Neuronal stem cell (in vitro differentiated cells): ENCODE measurements around the gene CYP4F22.

Experiments
- DNase-seq: peaks from one replicate; pipeline ENCODE4 v3.0.0-alpha.2; 2013; ENCODE audit warnings: low spot score
- H2AFZ ChIP-seq: one replicate; pipeline ENCODE4 v1.6.1; 2013; ENCODE audit warnings: mild to moderate bottlenecking, low read length, inconsistent platforms
- H2AK5ac ChIP-seq: 2 replicates; pipeline ENCODE4 v1.6.1; 2013; ENCODE audit warnings: low read depth, mild to moderate bottlenecking, inconsistent platforms, low read length, moderate library complexity, mixed read lengths
- H2BK120ac ChIP-seq: 2 replicates; pipeline ENCODE4 v1.6.1; 2013; ENCODE audit warnings: low read depth, mild to moderate bottlenecking, inconsistent platforms, low read length, moderate library complexity, mixed read lengths
- H2BK12ac ChIP-seq: one replicate; pipeline ENCODE4 v1.6.1; 2013; ENCODE audit warnings: low read length, inconsistent platforms
- H2BK15ac ChIP-seq: 2 replicates; pipeline ENCODE4 v1.6.1; 2013; ENCODE audit warnings: mild to moderate bottlenecking, low read length, inconsistent platforms, mixed read lengths
- H2BK5ac ChIP-seq: one replicate; pipeline ENCODE4 v1.6.1; 2013; ENCODE audit warnings: inconsistent platforms, mild to moderate bottlenecking, low read length, moderate library complexity
- H3K14ac ChIP-seq: one replicate; pipeline ENCODE4 v1.6.1; 2013; ENCODE audit warnings: low read length, inconsistent platforms
- H3K18ac ChIP-seq: 2 replicates; pipeline ENCODE4 v1.6.1; 2013; ENCODE audit warnings: low read length, inconsistent platforms
- H3K23ac ChIP-seq: 2 replicates; pipeline ENCODE4 v1.6.1; 2013; ENCODE audit warnings: low read depth, mild to moderate bottlenecking, mixed read lengths, low read length, inconsistent platforms; ENCODE audit not compliant: poor library complexity
- H3K27ac ChIP-seq: replicated peaks from 3 replicates; pipeline ENCODE4 v1.5.1; 2013; ENCODE audit warnings: low read length, inconsistent platforms
- H3K27me3 ChIP-seq, 3 experiments: 2 replicates each; pipeline ENCODE4 v1.6.1; 2013; ENCODE audit warnings: low read length in 3 of 3, mild to moderate bottlenecking in 2 of 3, inconsistent platforms in 1 of 3, low read depth in 1 of 3, mixed read lengths in 1 of 3, moderate library complexity in 1 of 3; ENCODE audit not compliant: control insufficient read depth in 3 of 3, insufficient read depth in 3 of 3
- H3K36me3 ChIP-seq, 2 donors: replicated peaks in 1 of 2; 2 replicates each; pipeline ENCODE4 v1.6.1; 2013; ENCODE audit warnings: low read length in 2 of 2; ENCODE audit not compliant: control insufficient read depth in 2 of 2, insufficient read depth in 2 of 2
- H3K4ac ChIP-seq: 2 replicates; pipeline ENCODE4 v1.6.1; 2013; ENCODE audit warnings: inconsistent platforms, mild to moderate bottlenecking, low read length, moderate library complexity
- H3K4me1 ChIP-seq, 2 donors: 1 replicate in 1 of 2; 2 replicates in 1 of 2; pipeline ENCODE4 v1.6.1; 2013; ENCODE audit warnings: low read length in 2 of 2, low read depth in 1 of 2; ENCODE audit not compliant: control insufficient read depth in 2 of 2, insufficient read depth in 1 of 2
- H3K4me2 ChIP-seq: one replicate; pipeline ENCODE4 v1.6.1; 2013; ENCODE audit warnings: mild to moderate bottlenecking, low read length, inconsistent platforms; ENCODE audit not compliant: insufficient read depth, poor library complexity, severe bottlenecking
- H3K4me3 ChIP-seq, 2 donors: 2 replicates each; pipeline ENCODE4 v1.5.1; 2013; ENCODE audit warnings: low read length in 2 of 2, mild to moderate bottlenecking in 2 of 2, inconsistent platforms in 1 of 2, moderate library complexity in 1 of 2
- H3K79me1 ChIP-seq: one replicate; pipeline ENCODE4 v1.6.1; 2013; ENCODE audit warnings: low read depth, mild to moderate bottlenecking, inconsistent platforms, low read length, moderate library complexity
- H3K9ac ChIP-seq: one replicate; pipeline ENCODE4 v1.6.1; 2013; ENCODE audit warnings: mild to moderate bottlenecking, low read depth, low read length, inconsistent platforms; ENCODE audit not compliant: poor library complexity
- H3K9me3 ChIP-seq, 2 donors: replicated peaks in 1 of 2; 2 replicates each; pipeline versions ENCODE3 to v1.6.1; 2013; ENCODE audit warnings: low read length in 2 of 2, mild to moderate bottlenecking in 2 of 2, inconsistent platforms in 1 of 2, low read depth in 1 of 2, mixed read lengths in 1 of 2, moderate library complexity in 1 of 2; ENCODE audit not compliant: control insufficient read depth in 2 of 2, insufficient read depth in 1 of 2
- H4K8ac ChIP-seq: one replicate; pipeline ENCODE4 v1.6.1; 2013; ENCODE audit warnings: low read depth, mild to moderate bottlenecking, inconsistent platforms, low read length, moderate library complexity
- H4K91ac ChIP-seq: one replicate; pipeline ENCODE4 v1.6.1; 2013; ENCODE audit warnings: low read length, low read depth, mild to moderate bottlenecking, inconsistent platforms; ENCODE audit not compliant: poor library complexity
- WGBS, 2 donors: extraction: QIAGEN DNeasy Blood & Tissue Kit; methylation state at CpG; one replicate each; pipeline ENCODE4 v1.1.7; 2013; ENCODE audit warnings: missing lambda C conversion rate in 2 of 2, mixed read lengths in 1 of 2; ENCODE audit not compliant: insufficient read length in 2 of 2, insufficient replicate concordance in 1 of 2; ENCODE audit errors: extremely low coverage in 2 of 2; 5-methylcytosine and 5-hydroxymethylcytosine counted together

The CYP4F22 gene

GRCh38 chr19:15536350-15536749, 28.0 kb downstream of the CYP4F22 start:
- Histone ChIP-seq H3K27ac (no peak overlapping the region), H2BK12ac (no peak overlapping the region), H3K4me1 (no peaks in the 10 kb centered on the region), H3K27me3 (no peaks in the 10 kb centered on the region), H2AFZ (no peak overlapping the region), H3K9ac (no peak overlapping the region), H3K23ac (no peak overlapping the region), H4K8ac (no peak overlapping the region), H2BK120ac (no peak overlapping the region), H3K14ac (no peak overlapping the region), H2BK15ac (no peak overlapping the region), H3K4me2 (no peak overlapping the region), H3K79me1 (no peaks in the 10 kb centered on the region), H3K36me3 (no peaks in the 10 kb centered on the region), H3K9me3 (peaks cover 0 to 20% of the 10 kb centered on the region in 2 donors), H3K4me3 (no peak overlapping the region), H3K18ac (no peak overlapping the region), H2AK5ac (no peak overlapping the region), H3K4ac (no peak overlapping the region), H4K91ac (no peak overlapping the region), H2BK5ac (no peak overlapping the region)
- DNase-seq, result no peak
- no CpG with 5 or more reads among the region's 4 CpGs for WGBS, 2 donors

GRCh38 chr19:15538774-15539173, 30.4 kb downstream of the CYP4F22 start:
- Histone ChIP-seq H3K27ac (no peak overlapping the region), H3K27me3 (no peaks in the 10 kb centered on the region), H3K9me3 (peaks cover 0 to 21% of the 10 kb centered on the region in 2 donors), H4K8ac (no peak overlapping the region), H2BK12ac (no peak overlapping the region), H2AK5ac (no peak overlapping the region), H2BK15ac (no peak overlapping the region), H3K23ac (no peak overlapping the region), H2AFZ (no peak overlapping the region), H3K14ac (no peak overlapping the region), H3K4me3 (no peak overlapping the region), H3K79me1 (no peaks in the 10 kb centered on the region), H4K91ac (no peak overlapping the region), H3K9ac (no peak overlapping the region), H3K36me3 (no peaks in the 10 kb centered on the region), H2BK5ac (no peak overlapping the region), H2BK120ac (no peak overlapping the region), H3K18ac (no peak overlapping the region), H3K4me1 (no peaks in the 10 kb centered on the region), H3K4me2 (no peak overlapping the region), H3K4ac (no peak overlapping the region)
- no CpG with 5 or more reads among the region's 1 CpG for WGBS, 2 donors
- DNase-seq, result no peak

- Histone ChIP-seq H3K27me3 (no peaks in the 10 kb centered on the region), H3K36me3 (no peaks in the 10 kb centered on the region), H2AFZ (no peak overlapping the region), H3K9ac (no peak overlapping the region), H2BK5ac (no peak overlapping the region), H3K27ac (no peak overlapping the region), H2BK12ac (no peak overlapping the region), H3K79me1 (no peaks in the 10 kb centered on the region), H3K9me3 (peaks cover 0 to 23% of the 10 kb centered on the region in 2 donors), H4K8ac (no peak overlapping the region), H4K91ac (no peak overlapping the region), H3K23ac (no peak overlapping the region), H2AK5ac (no peak overlapping the region), H3K4me1 (no peaks in the 10 kb centered on the region), H3K14ac (no peak overlapping the region), H2BK120ac (no peak overlapping the region), H2BK15ac (no peak overlapping the region), H3K4ac (no peak overlapping the region), H3K4me3 (no peak overlapping the region), H3K4me2 (no peak overlapping the region), H3K18ac (no peak overlapping the region)
- no peak for DNase-seq
Measured at GRCh38 chr19:15539638-15540037, 31.3 kb downstream of the CYP4F22 start.

- H3K27ac ChIP-seq, result no peak overlapping the region
- no peak overlapping the region for H2BK5ac ChIP-seq
- no peak for DNase-seq
- H3K14ac ChIP-seq, result no peak overlapping the region
- H4K91ac ChIP-seq, result no peak overlapping the region
- H3K79me1 ChIP-seq, result no peaks in the 10 kb centered on the region
- H3K4me1 ChIP-seq, result no peaks in the 10 kb centered on the region
- no peak overlapping the region for H3K4me2 ChIP-seq
- no peak overlapping the region for H2AFZ ChIP-seq
- no CpG with 5 or more reads among the region's 20 CpGs for WGBS, 2 donors
- H2BK15ac ChIP-seq, result no peak overlapping the region
- H3K4ac ChIP-seq, result no peak overlapping the region
- no peak overlapping the region for H3K9ac ChIP-seq
- no peaks in the 10 kb centered on the region for H3K36me3 ChIP-seq
- H4K8ac ChIP-seq, result no peak overlapping the region
- peaks cover 0 to 17% of the 10 kb centered on the region in 2 donors for H3K9me3 ChIP-seq
- H3K23ac ChIP-seq, result no peak overlapping the region
- H3K18ac ChIP-seq, result no peak overlapping the region
- no peak overlapping the region for H2AK5ac ChIP-seq
- H3K27me3 ChIP-seq, result no peaks in the 10 kb centered on the region
- H2BK12ac ChIP-seq, result no peak overlapping the region
- no peak overlapping the region for H2BK120ac ChIP-seq
- H3K4me3 ChIP-seq, result no peak overlapping the region
Measured at GRCh38 chr19:15540435-15540834, 32.1 kb downstream of the CYP4F22 start.
